ENCODE data around the gene HTT. TPM values are rescaled to one million over a fixed set of nuclear protein-coding genes. Genes with fewer than 3 reads are reported as not detected.

The HTT gene
- total RNA-seq, 2 donors from 2014 or later, result 37.8 to 97.8 TPM

DNA sequence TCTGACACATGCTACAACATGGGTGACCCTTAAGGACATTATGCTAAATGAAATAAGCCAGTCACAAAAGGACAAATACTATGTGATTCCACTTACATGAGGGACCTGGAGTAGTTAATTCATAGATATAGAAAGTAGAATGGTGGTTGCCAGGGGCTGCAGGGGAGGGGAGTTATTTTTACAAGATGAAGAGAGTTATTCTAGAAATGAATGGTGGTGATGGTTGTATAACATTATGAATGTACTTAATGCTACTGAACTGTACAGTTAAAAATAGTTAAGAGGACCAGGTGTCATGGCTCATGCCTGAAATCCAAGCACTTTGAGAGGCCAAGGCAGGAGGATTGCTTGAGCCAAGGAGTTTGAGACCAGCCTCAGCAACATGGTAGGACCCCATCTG lies 115.0 kb downstream of the HTT start:
- TF ChIP-seq POLR2AphosphoS5 (IDR thresholded peaks at IDR 0.05) (no peak), POLR2A (IDR thresholded peaks at IDR 0.05) (no peak)
- TF ChIP-seq, protein P1, sequence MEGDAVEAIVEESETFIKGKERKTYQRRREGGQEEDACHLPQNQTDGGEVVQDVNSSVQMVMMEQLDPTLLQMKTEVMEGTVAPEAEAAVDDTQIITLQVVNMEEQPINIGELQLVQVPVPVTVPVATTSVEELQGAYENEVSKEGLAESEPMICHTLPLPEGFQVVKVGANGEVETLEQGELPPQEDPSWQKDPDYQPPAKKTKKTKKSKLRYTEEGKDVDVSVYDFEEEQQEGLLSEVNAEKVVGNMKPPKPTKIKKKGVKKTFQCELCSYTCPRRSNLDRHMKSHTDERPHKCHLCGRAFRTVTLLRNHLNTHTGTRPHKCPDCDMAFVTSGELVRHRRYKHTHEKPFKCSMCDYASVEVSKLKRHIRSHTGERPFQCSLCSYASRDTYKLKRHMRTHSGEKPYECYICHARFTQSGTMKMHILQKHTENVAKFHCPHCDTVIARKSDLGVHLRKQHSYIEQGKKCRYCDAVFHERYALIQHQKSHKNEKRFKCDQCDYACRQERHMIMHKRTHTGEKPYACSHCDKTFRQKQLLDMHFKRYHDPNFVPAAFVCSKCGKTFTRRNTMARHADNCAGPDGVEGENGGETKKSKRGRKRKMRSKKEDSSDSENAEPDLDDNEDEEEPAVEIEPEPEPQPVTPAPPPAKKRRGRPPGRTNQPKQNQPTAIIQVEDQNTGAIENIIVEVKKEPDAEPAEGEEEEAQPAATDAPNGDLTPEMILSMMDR (IDR thresholded peaks at IDR 0.05), result no peak
- no peak for DNase-seq (ENCODE audit: low spot score)
- Histone ChIP-seq H3K9me3 (no peaks in the 10 kb centered on the region), H3K27me3 (replicated peaks; ENCODE audit: insufficient read depth) (no peaks in the 10 kb centered on the region), H3K27ac (no peak overlapping the region), H3K4me1 (replicated peaks) (peaks cover 4% of the 10 kb centered on the region), H3K4me3 (no peak overlapping the region), H3K36me3 (no peaks in the 10 kb centered on the region)
- intact Hi-C loops (cut with DNase I), result no loop called here

DNA sequence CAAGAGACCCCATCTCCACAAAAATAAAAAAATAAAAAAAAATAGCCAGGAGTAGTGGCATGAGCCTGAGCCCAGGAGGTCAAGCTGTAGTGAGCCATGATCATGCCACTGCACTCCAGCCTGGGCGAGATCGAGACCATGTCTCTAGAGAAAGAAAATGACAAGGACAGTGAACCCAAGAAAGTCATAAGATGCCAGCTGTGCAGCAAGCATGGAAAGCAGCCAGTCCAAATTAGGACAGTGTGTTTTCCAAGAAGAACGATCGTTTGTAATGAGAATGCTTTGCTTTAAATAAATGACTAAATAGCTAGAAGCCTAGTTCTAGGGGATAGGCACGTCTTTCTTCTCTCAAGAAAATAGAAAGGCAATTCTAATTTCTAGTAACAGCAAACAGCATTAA lies 116.1 kb downstream of the HTT start:
- no peaks in the 10 kb centered on the region for H3K36me3 ChIP-seq
- H3K27ac ChIP-seq, result no peak overlapping the region
- H3K9me3 ChIP-seq, result no peaks in the 10 kb centered on the region
- WGBS, result 72% methylated on average over 5 of the region's 5 CpGs
- no peak for DNase-seq (ENCODE audit: low spot score)
- no peaks in the 10 kb centered on the region for H3K27me3 ChIP-seq (replicated peaks; ENCODE audit: insufficient read depth)
- no peak overlapping the region for H3K4me3 ChIP-seq
- H3K4me1 ChIP-seq (replicated peaks), result no peaks in the 10 kb centered on the region
- no peak for TF ChIP-seq POLR2AphosphoS5 (IDR thresholded peaks at IDR 0.05)
- TF ChIP-seq, protein P1 (IDR thresholded peaks at IDR 0.05), result no peak
- no peak for TF ChIP-seq POLR2A (IDR thresholded peaks at IDR 0.05)
- intact Hi-C loops (cut with DNase I), result no loop called here

DNA sequence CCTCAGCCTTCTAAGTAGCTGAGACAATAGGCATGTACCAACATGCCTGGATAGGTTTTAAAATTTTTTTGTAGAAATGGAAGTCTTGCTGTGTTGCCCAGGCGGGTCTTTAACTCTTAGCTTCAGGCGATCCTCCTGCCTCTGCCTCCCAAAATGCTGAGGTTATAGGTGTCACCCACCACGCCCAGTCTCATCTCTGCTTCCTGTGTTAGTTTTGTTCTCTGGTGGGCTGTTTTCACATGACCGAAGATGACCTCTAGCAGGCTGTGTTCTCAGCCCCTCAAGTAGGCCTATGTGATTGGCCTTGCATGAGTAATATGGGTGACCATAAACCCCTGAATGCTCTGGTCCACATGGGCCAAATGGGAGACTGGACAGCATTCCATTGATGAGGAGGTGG lies 117.7 kb downstream of the HTT start:
- H3K4me3 ChIP-seq, result no peak overlapping the region
- H3K27me3 ChIP-seq (replicated peaks; ENCODE audit: insufficient read depth), result no peaks in the 10 kb centered on the region
- no peaks in the 10 kb centered on the region for H3K36me3 ChIP-seq
- H3K4me1 ChIP-seq (replicated peaks), result no peaks in the 10 kb centered on the region
- WGBS, result 91% methylated on average over 4 of the region's 4 CpGs
- TF ChIP-seq POLR2A (IDR thresholded peaks at IDR 0.05) (no peak), POLR2AphosphoS5 (IDR thresholded peaks at IDR 0.05) (no peak)
- TF ChIP-seq, protein P1 (IDR thresholded peaks at IDR 0.05), result no peak
- H3K9me3 ChIP-seq, result no peaks in the 10 kb centered on the region
- no peak overlapping the region for H3K27ac ChIP-seq
- no peak for DNase-seq (ENCODE audit: low spot score)
- intact Hi-C loops (cut with DNase I), result no loop called here

DNA sequence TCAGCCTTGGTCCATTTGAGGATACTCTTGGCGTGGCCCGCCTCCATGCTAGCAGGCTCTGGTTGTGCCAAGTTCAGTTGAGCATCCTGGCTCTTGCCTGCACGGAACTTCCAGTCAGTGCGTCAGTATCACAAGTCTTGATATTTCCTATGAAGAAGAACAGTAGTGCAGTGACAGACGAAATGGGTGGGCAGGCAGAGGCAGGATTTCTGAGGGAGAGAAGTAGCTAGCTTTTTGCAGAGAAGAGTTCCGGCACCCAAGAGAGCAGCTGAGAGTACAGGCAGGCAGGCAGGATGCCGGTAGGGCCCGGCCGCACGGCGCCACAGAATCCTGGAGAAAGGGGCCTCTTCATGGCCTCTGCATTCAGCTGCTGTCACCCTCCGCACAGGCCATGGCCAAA lies 118.3 kb downstream of the HTT start:
- Histone ChIP-seq H3K36me3 (no peaks in the 10 kb centered on the region), H3K4me3 (no peak overlapping the region), H3K4me1 (replicated peaks) (no peaks in the 10 kb centered on the region), H3K27me3 (replicated peaks; ENCODE audit: insufficient read depth) (no peaks in the 10 kb centered on the region), H3K27ac (no peak overlapping the region), H3K9me3 (no peaks in the 10 kb centered on the region)
- intact Hi-C loops (cut with DNase I), result no loop called here
- no peak for TF ChIP-seq POLR2A (IDR thresholded peaks at IDR 0.05)
- TF ChIP-seq POLR2AphosphoS5 (IDR thresholded peaks at IDR 0.05), result no peak
- TF ChIP-seq, protein P1 (IDR thresholded peaks at IDR 0.05), result no peak
- WGBS, result 88% methylated on average over 12 of the region's 12 CpGs
- no peak for DNase-seq (ENCODE audit: low spot score)

DNA sequence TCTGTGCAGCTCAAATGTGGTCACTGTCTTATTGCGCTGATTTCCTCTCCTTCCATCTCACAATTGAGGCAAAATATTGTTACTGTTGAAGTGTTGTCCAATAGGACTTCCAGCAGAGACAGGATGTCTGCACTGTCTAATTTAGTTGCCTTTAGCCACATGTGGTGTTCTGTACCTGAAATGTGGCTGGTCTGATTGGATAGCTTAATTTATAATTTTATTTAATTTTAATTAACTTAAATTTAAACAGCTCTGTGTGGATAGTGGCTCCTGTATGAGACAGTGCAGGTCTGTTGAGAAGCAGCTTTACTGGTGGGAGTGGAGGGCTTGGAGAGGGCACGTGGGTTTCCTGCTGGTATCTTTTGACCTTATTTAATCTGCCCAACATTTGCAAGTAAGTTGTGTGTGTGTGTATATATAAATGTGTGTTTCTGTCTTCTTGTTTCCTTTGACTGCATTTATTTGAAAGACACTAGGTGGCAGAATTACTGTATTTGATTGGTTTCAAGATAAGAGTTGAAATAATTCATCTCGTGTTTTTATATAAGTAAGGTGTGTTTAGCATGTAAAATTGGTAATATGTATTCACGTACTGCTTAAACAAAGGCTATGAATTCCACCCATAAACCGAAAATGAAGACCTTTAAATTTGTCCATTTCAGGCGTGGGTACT lies 119.2 kb downstream of the HTT start:
- no peaks in the 10 kb centered on the region for H3K36me3 ChIP-seq

More for the DNA sequence above, 119.2 kb downstream of the HTT start:
- no peak for DNase-seq (ENCODE audit: low spot score)
- 49% methylated on average over 6 of the region's 6 CpGs for WGBS
- TF ChIP-seq POLR2A (IDR thresholded peaks at IDR 0.05) (no peak), POLR2AphosphoS5 (IDR thresholded peaks at IDR 0.05) (no peak)
- TF ChIP-seq, protein P1 (IDR thresholded peaks at IDR 0.05), result peak in 2 of 4 experiments; percentile 46 to 52
- H3K27me3 ChIP-seq (replicated peaks; ENCODE audit: insufficient read depth), result no peaks in the 10 kb centered on the region
- H3K4me1 ChIP-seq (replicated peaks), result no peaks in the 10 kb centered on the region
- no peak overlapping the region for H3K4me3 ChIP-seq
- H3K27ac ChIP-seq, result no peak overlapping the region
- intact Hi-C loops (cut with DNase I), result no loop called here
- no peaks in the 10 kb centered on the region for H3K9me3 ChIP-seq
